ENCODE results near the gene BRWD1.

BRWD1 gene

DNA sequence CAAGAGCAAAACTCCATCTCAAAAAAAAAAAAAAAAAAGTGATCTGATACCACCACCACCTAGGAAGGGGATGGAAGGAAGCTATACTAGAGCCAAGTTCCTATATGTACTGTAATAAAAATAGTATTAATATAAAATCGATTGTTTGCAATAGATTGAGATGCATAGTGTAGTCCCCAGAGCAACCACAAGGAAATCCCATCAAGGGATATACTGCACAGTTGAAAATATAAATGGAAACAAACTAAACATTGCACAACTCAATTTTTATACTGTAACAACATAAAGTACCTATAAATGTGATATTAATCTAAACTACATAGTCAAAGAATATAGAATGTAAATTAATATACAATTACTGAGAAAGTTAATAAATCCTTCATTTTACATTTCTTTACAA is 109.3 kb downstream of the BRWD1 start:
- DNase-seq (ENCODE audit: low spot score), result no peak
- H3K4me3 ChIP-seq, result no peak overlapping the region
- no peak overlapping the region for H3K27ac ChIP-seq
- TF ChIP-seq, protein P1, sequence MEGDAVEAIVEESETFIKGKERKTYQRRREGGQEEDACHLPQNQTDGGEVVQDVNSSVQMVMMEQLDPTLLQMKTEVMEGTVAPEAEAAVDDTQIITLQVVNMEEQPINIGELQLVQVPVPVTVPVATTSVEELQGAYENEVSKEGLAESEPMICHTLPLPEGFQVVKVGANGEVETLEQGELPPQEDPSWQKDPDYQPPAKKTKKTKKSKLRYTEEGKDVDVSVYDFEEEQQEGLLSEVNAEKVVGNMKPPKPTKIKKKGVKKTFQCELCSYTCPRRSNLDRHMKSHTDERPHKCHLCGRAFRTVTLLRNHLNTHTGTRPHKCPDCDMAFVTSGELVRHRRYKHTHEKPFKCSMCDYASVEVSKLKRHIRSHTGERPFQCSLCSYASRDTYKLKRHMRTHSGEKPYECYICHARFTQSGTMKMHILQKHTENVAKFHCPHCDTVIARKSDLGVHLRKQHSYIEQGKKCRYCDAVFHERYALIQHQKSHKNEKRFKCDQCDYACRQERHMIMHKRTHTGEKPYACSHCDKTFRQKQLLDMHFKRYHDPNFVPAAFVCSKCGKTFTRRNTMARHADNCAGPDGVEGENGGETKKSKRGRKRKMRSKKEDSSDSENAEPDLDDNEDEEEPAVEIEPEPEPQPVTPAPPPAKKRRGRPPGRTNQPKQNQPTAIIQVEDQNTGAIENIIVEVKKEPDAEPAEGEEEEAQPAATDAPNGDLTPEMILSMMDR (IDR thresholded peaks at IDR 0.05), result no peak

DNA sequence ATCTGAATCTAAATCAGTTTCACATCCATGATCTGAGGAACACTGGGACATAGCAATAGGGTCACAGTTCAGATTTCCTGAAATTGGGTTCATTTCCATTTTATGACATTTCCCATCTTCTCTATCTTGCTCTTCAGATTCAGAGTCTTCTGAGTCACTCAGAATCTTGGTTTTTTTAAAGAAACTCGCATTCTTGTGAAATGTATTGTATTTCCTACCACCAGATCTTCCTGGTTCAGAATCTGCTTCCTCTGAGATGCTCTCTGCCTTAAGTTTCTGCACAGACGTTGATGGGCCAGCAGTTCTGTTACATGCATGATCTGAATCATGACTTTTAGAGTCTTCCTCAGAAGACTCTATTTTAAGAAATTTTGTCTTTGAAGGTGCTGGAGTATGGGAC is 114.6 kb downstream of the BRWD1 start:
- TF ChIP-seq, protein P1 (IDR thresholded peaks at IDR 0.05), result no peak
- Histone ChIP-seq H3K4me3 (no peak overlapping the region), H3K27ac (no peak overlapping the region)
- DNase-seq (ENCODE audit: low spot score), result no peak

DNA sequence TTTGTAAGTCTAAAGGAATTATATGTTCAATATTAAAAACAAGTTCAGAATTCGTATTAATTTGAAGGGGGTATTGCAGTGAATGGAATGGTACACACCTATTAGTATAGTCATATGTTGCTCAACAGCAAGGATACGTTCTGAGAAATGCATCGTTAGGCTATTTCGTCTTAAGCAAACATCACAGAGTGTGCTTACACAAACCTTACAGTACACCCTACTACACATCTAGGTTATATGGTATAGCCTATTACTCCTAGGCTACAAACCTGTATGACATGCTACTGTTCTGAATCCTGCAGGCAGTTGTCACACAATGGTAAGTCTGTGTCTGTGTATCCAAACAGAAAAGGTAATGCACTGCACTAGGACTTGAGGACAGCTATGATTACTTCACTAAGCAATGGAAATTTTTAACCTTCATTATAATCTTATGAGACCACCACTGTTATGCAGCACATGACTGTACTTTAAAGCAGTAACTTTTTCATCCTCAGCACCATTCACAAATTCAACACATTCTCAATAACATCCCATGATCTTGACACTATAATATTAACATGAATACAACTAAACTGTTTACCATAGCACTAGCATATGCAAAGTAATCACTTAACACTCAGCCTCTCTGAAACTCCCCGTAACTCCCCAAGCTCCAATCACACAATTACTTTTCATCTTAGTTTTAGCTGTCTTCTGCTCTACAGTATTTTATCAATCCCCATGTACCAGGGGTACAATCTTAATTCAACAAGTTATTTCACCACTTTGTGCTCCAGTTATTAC is 115.8 kb downstream of the BRWD1 start:
- no peak for DNase-seq (ENCODE audit: low spot score)
- TF ChIP-seq, protein P1 (IDR thresholded peaks at IDR 0.05), result no peak
- Histone ChIP-seq H3K4me3 (no peak overlapping the region), H3K27ac (no peak overlapping the region)

DNA sequence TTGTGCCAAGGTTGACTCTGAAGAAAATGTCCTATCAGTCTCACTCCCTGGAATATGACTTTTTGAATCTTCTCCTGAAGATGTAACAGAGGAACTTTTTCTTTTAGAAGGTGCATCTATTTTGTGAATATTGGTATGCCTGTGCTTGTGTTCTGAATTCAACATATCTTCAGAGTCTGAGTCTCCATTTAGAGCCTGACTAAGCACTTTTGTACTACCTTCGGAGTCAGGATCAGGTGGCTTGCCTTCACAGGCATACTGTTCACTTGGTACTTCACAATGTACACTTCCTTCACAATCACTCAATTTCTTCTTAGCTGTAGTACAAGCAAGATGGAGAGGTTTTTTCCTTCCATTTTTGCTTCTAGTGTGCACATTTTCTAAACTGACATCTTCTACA is 116.6 kb downstream of the BRWD1 start:
- Histone ChIP-seq H3K27ac (no peak overlapping the region), H3K4me3 (no peak overlapping the region)
- TF ChIP-seq, protein P1 (IDR thresholded peaks at IDR 0.05), result no peak
- no peak for DNase-seq (ENCODE audit: low spot score)

DNA sequence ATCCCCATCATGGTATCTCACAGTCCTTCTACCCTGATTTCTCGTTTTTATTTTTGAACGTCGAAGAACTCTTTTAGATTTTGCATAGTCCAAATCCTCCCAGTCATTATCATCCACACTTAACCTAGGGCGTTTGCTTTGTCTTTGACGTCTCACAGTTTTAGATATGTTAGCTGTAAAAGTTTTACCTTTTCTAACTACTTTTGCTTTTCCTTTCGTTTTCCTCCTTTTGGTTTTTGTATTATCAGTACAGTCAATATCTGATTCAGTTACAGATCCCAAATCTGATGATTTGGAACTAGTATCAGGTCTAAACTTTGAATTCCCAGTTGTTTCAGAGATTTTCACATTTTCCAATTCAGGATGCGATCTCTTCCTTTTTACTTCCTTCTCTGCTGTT is 117.1 kb downstream of the BRWD1 start:
- H3K4me3 ChIP-seq, result no peak overlapping the region
- no peak overlapping the region for H3K27ac ChIP-seq
- DNase-seq (ENCODE audit: low spot score), result no peak
- TF ChIP-seq, protein P1 (IDR thresholded peaks at IDR 0.05), result no peak

DNA sequence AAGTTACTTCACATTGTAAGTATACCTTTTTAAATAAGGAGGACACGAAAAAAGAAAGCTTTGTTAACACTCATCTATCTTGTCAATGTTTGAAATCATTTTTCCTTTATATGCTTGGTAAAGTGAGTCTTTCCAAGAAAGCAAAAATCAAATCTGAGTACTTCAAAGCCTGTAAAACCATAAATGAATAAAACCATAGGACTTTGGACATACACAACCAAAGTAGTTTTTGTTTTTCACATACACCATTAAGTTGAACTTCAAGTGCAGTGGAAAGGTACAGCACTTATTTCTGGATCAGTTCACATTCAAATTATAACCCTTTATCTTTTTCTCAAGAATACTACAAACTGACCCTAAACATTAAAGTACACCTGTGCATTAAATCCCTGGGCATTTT is 120.1 kb downstream of the BRWD1 start:
- H3K27ac ChIP-seq, result no peak overlapping the region
- TF ChIP-seq, protein P1 (IDR thresholded peaks at IDR 0.05), result no peak
- H3K4me3 ChIP-seq, result no peak overlapping the region
- no peak for DNase-seq (ENCODE audit: low spot score)

DNA sequence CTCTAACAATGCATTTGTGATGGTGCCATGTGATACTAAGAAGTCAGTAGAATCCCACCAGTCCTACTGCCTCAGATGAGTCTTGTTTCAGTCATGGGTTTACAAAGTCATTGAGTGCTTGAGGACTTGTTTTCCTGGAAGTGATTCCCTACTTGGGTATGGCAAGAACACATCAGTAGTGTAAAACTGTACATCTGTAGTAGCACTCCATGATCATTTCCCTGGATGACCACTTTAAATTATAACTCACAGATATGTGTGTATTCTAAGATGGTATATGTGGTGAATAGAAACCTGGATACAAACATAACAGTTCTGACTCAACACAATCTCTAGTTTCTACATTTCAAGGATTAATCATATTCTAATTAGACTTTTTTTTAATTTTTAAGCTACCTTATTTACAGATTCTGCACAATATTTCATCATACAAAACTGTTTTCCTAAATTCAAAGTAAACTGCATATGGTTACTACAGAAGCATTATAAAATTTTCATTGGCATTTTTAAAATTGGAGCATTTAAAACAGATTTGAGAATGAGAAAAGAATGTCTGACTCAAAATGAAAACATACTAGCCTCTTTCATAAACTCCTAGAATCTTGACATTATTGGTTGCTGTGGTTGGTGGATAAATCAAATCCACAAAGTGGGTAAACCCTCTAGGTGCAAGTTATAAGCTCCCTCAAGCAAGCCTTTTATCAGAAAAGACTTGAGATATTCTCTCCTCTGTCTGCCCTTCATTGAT is 123.4 kb downstream of the BRWD1 start:
- Histone ChIP-seq H3K4me3 (no peak overlapping the region), H3K27ac (no peak overlapping the region)
- TF ChIP-seq, protein P1 (IDR thresholded peaks at IDR 0.05), result no peak
- DNase-seq (ENCODE audit: low spot score), result no peak
